Ishikawa (cell line): ENCODE results near the gene CDR2.

Experiments
- CEBPB ChIP-seq: IDR thresholded peaks from 2 replicates; pipeline ENCODE4 v1.6.1; 2012
- CREB1 ChIP-seq: IDR thresholded peaks from 2 replicates; pipeline ENCODE4 v1.6.1; 2012; ENCODE audit warnings: low read depth
- EGR1 ChIP-seq: IDR thresholded peaks from 2 replicates; pipeline ENCODE4 v1.6.1; 2012
- EP300 ChIP-seq: IDR thresholded peaks from 2 replicates; pipeline ENCODE4 v1.6.1; 2012; ENCODE audit warnings: borderline replicate concordance
- FOXM1 ChIP-seq: IDR thresholded peaks from 2 replicates; pipeline ENCODE4 v1.6.1; 2012; ENCODE audit warnings: low read depth, borderline replicate concordance
- MAX ChIP-seq: IDR thresholded peaks from 2 replicates; pipeline ENCODE4 v1.6.1; 2012
- NFIC ChIP-seq: IDR thresholded peaks from 2 replicates; pipeline ENCODE4 v1.6.1; 2012
- RAD21 ChIP-seq: IDR thresholded peaks from 2 replicates; pipeline ENCODE4 v1.6.1; 2012; ENCODE audit warnings: low read depth
- TAF1 ChIP-seq: IDR thresholded peaks from 2 replicates; pipeline ENCODE4 v1.6.1; 2012; ENCODE audit warnings: low read depth, mild to moderate bottlenecking
- TCF12 ChIP-seq: IDR thresholded peaks from 2 replicates; pipeline ENCODE4 v1.6.1; 2012; ENCODE audit warnings: low read depth
- TEAD4 ChIP-seq: IDR thresholded peaks from 2 replicates; pipeline ENCODE4 v1.6.1; 2012
- YY1 ChIP-seq: IDR thresholded peaks from 2 replicates; pipeline ENCODE4 v1.6.1; 2012; ENCODE audit warnings: low read depth
- ZBTB7A ChIP-seq: IDR thresholded peaks from 2 replicates; pipeline ENCODE4 v1.6.1; 2012; ENCODE audit warnings: low read depth
- TF ChIP-seq, protein P1 (sequence below): IDR thresholded peaks from 2 replicates; pipeline ENCODE4 v1.6.1; 2012
- TF ChIP-seq, protein P2 (sequence below): IDR thresholded peaks from 2 replicates; pipeline ENCODE4 v1.6.1; 2012; ENCODE audit warnings: low read depth, mild to moderate bottlenecking

Gene CDR2

DNA sequence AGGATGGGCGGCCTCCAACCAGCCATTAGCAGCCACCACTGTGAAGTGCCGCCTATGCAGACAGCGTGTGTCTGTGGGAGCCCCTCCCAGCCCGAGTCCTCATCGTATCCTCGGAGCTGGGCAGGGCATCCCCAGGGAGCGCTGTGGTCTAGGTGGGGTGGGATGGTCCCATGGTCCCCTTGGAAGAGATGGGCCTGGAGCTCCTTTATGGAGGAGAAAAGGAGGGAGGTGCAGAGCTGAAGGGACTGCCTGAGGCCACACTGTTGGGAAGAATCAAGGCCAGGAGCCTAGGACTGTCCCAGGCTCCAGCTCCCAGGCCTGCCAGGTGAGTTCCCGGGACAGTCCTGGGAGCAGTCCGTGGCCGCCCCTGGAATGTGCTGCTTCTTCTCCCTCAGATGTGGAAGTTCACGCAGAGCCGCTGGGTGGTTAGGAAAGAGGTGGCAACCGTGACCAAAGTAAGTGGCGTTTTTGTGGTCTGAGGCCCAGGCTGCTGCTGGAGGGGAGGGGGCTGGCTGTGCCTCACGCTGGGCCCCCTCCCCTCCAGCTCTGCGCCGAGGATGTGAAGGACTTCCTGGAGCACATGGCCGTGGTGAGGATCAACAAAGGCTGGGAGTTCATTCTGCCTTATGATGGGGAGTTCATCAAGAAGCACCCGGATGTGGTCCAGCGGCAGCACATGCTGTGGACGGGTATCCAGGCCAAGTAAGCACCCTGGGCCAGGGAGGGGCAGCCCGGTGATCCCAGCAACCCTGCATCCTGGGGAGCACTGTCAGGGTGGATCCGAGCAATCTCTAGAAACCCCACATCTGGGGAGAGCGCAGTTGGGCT is 50.2 kb downstream of the CDR2 start:
- TF ChIP-seq ZBTB7A (no peak), EP300 (no peak), FOXM1 (no peak), EGR1 (no peak), CEBPB (no peak), NFIC (no peak), YY1 (no peak), TEAD4 (no peak), MAX (no peak), TCF12 (no peak)
- TF ChIP-seq, protein P1, sequence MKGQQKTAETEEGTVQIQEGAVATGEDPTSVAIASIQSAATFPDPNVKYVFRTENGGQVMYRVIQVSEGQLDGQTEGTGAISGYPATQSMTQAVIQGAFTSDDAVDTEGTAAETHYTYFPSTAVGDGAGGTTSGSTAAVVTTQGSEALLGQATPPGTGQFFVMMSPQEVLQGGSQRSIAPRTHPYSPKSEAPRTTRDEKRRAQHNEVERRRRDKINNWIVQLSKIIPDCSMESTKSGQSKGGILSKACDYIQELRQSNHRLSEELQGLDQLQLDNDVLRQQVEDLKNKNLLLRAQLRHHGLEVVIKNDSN = no peak

- no peak for TF ChIP-seq ZBTB7A
- TF ChIP-seq, protein P2, sequence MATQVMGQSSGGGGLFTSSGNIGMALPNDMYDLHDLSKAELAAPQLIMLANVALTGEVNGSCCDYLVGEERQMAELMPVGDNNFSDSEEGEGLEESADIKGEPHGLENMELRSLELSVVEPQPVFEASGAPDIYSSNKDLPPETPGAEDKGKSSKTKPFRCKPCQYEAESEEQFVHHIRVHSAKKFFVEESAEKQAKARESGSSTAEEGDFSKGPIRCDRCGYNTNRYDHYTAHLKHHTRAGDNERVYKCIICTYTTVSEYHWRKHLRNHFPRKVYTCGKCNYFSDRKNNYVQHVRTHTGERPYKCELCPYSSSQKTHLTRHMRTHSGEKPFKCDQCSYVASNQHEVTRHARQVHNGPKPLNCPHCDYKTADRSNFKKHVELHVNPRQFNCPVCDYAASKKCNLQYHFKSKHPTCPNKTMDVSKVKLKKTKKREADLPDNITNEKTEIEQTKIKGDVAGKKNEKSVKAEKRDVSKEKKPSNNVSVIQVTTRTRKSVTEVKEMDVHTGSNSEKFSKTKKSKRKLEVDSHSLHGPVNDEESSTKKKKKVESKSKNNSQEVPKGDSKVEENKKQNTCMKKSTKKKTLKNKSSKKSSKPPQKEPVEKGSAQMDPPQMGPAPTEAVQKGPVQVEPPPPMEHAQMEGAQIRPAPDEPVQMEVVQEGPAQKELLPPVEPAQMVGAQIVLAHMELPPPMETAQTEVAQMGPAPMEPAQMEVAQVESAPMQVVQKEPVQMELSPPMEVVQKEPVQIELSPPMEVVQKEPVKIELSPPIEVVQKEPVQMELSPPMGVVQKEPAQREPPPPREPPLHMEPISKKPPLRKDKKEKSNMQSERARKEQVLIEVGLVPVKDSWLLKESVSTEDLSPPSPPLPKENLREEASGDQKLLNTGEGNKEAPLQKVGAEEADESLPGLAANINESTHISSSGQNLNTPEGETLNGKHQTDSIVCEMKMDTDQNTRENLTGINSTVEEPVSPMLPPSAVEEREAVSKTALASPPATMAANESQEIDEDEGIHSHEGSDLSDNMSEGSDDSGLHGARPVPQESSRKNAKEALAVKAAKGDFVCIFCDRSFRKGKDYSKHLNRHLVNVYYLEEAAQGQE = no peak
- TF ChIP-seq CEBPB = no peak
- TF ChIP-seq TEAD4 = no peak
- TF ChIP-seq EP300 = no peak
Measured at GRCh38 chr16:22323173-22323958, 51.1 kb downstream of the CDR2 start.

DNA sequence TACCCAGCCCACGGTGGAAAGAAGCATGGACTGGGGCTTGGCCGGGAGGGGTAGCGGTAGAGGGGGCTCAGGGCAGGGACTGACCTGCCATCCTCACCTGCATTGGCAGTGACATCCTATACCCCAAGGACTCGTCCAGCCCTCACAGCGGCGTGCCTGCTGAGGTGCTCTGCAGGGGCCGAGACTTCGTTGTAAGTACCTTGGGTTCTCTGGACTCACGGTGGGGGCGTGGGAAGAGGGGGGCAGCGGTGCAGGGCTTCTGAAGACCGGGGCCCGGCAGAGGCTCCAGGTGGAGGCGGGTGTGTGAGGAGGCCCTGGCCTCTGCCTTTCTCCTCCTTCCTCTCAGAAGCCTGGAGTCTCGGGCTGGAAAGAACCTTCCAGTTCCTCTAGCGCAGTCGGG is 51.7 kb downstream of the CDR2 start:
- TF ChIP-seq TEAD4 (no peak), TAF1 (no peak), EGR1 (no peak)

- TF ChIP-seq FOXM1 (no peak), CEBPB (no peak), RAD21 (no peak), YY1 (no peak), TEAD4 (no peak), EGR1 (no peak), CREB1 (no peak), MAX (no peak), ZBTB7A (no peak)
Measured at GRCh38 chr16:22322021-22322471, 52.4 kb downstream of the CDR2 start.

DNA sequence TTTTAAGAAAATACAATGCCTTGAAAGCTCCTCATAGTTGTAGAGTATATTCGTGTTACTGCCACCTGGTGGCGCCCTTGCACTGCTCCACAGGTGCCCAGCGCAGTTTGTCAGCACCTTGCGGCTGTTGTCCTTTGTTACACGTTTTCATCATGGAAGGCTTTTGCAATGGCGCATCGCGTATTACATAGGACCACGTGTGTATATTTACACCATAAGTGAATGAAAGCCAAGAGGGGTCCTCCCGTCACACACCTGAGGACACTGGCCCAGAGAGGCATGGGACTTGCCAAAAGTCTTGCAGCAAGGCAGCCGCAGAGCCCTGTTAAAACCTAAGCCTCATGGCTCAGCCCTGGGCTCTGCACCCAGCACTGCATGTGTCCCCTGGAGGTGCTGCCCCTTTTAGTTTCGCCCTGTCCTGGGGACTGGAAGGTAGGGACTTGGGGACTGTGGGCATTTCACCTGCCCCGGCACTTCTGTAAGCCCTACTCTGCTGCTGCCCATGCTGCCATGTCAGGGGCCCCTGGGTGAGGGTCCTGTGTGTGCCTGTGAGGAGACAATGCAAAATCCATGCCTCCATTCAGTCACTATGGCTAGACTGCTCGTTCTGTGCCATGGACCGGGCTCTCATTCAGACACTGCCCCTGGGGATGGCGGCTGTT is 52.9 kb downstream of the CDR2 start:
- TF ChIP-seq NFIC (no peak), RAD21 (peak; percentile 90)

GRCh38 chr16:22320572-22321339 is 53.7 kb downstream of the CDR2 start:
- TF ChIP-seq TCF12 (no peak), EGR1 (no peak), TAF1 (no peak), MAX (no peak), TEAD4 (no peak), YY1 (no peak), CREB1 (no peak), EP300 (no peak)
- TF ChIP-seq, protein P1 = no peak
- TF ChIP-seq, protein P2 = no peak
